HG02981 (cell line): ENCODE data around the gene KLC4.

Source experiments
- ATAC-seq: cut with Tn5 transposase; IDR thresholded peaks from one replicate; pipeline ENCODE4 v1.9.1; 2021; ENCODE audit warnings: mild to moderate bottlenecking, moderate library complexity; ENCODE audit not compliant: unreplicated experiment

KLC4 gene

GRCh38 chr6:43059168-43060033, at the start of gene KLC4, which contains the start of gene MRPL2:
Gene KLC4, plus strand, starts transcription at chr6:43059631. Its CDS starts 1,705 bp downstream, at chr6:43061336.
Gene MRPL2, minus strand, starts transcription at chr6:43059434. Its CDS starts 53 bp downstream, at chr6:43059381.
- peak; percentile 88 for ATAC-seq

GRCh38 chr6:43011207-43011606, 48.2 kb upstream of the KLC4 start:
- no peak for ATAC-seq

GRCh38 chr6:43012364-43012763, 47.1 kb upstream of the KLC4 start:
- ATAC-seq = no peak

DNA sequence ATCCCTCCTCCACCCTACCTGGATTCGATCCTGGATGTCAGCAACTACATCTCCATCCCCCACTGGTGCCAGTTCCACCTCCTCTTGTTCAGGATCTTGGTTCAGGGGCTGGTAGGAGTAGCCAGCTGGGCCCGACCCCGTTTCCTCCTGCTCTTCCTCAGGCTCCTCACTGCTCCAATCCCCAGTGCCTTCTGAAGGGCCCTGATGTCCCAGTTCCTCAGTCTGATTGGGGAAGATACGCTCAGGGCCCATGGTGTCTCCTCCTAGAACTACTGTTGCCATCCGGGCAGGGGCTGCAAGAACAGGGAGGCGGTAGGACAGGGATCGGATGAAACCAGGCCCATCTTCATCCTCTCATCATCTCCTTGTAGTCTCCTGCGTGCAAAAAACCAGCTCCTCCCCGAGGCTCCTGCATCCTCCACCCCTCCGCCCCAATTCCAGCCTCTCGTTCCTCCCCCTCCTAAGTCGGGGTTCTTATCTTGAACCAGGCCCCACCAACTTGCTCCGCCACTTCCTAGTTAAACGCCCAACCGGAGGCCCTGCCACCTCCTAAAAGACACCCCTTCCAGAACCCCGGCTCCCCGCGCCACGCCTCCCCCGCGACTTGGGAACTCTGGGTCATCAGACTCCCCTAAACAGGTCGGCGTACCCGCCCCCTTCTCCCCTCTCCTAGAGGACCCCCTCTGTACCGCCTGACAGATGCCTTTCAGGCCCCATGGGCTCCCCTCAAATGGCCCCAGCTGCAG, 46.2 kb upstream of the KLC4 start:
- no peak for ATAC-seq

GRCh38 chr6:43013843-43014433, 45.5 kb upstream of the KLC4 start, which contains the start of the genes KLHDC3 and MEA1:
Gene KLHDC3, plus strand, starts transcription at chr6:43014249. Its CDS starts 2,944 bp downstream, at chr6:43017193.
Gene MEA1, minus strand, starts transcription at chr6:43013946. Its CDS starts 133 bp downstream, at chr6:43013813.
- peak; percentile 93 for ATAC-seq

DNA sequence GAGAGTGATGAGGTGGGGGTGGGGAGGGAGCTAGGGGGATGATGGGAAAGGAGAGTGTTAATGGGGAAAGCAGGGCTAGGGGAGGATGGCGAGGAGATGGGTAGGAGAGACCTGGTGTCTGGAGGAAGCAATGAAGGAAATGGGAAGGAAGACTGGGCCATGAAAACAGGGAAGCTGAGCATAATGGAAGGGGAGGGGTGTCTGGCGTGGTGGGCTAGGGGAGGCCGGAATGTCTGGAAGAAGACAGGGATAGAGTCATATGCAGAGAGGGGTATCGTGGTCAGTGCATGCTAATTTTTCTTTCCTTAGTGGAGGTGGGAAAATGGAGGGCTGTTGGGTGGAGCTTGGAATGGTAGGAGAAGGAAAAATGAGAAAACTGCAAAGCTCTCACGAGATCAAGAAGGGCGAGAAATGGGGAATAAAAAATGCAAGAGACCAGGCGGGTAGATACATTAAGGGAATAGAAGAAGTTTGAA, 45.0 kb upstream of the KLC4 start:
- ATAC-seq = no peak

DNA sequence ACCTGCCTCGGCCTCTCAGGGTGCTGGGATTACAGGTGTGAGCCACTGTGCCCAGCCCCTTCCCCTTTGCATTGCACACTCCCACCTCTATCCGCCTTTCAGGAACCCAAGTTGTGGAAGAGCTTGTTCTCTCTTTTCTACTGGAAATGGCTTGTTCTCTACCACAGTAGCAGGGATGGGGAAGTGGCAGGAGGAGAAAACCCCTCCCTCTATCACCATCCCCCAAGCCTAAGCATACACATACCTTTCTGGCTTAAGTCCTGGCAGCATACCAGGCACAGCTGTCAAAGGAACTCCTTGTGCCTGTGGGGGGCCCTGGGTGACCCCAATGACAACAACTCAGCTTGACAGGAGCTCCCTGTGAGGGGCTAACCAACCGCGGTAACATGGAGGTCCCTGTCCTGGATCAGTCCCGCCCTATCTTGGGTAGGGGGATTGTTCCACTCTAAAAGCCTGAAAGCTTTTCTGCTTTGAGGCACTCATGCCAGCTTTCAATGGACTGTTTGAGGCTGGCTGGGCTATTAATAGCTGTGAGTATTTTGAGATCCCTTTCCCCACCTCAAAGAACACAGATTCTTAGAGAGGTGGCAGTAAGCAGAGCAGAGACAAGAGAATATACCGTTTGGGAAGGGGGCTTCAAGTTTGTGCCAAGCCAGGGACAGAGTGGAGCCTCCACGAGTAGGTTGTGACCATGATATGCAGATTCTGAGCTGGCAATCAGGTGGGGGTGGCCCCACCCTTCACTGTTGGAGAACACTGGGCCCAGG, 43.1 kb upstream of the KLC4 start:
- ATAC-seq = no peak

- no peak for ATAC-seq
Observed at GRCh38 chr6:43016943-43017334, 42.5 kb upstream of the KLC4 start.

DNA sequence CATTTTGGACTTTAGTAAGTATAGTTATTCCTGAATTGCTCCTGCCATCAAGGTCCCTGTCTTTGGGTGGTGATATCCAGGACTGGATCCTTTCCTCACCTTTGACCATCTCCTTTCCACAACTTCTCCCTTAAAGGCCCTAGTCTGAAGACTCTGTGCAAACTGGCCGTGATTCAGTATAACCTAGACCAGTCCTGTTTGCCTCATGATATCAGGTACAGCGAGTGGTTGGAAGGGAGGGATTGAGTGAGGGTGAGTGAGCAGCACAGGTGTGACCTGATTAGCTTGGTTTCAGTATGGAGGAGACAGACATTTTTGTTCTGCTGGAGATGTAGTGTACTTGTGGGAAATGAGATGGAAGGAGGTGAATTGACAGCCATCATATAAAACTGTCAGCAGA, 40.3 kb upstream of the KLC4 start:
- no peak for ATAC-seq

GRCh38 chr6:43020052-43020705, 39.3 kb upstream of the KLC4 start:
- no peak for ATAC-seq

DNA sequence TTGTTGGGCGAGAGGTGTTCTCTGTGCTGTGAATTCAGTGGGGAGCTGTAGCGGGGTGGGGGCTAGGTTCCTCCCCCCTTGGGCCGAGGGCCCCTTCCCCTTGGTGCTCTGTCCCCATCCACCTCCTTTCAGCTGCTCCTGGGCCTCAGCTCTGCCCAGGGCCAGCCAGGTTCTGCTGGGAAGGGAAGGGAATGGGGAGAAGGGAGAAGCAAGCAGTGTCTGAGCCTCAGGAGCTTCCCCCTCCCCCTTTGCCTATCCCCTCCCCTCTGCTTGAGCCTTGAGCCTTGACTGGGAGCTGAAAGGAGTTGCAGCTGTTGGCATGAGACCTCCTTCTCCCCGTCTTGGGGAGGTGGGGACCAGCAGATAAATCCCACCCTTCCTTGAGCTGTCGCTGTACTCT, 38.6 kb upstream of the KLC4 start:
- no peak for ATAC-seq

GRCh38 chr6:43021270-43022047, 38.0 kb upstream of the KLC4 start, which contains the start of gene RRP36:
Gene RRP36, plus strand, starts transcription at chr6:43021623. Its CDS starts 32 bp downstream, at chr6:43021655.
- ATAC-seq = peak; percentile 79

DNA sequence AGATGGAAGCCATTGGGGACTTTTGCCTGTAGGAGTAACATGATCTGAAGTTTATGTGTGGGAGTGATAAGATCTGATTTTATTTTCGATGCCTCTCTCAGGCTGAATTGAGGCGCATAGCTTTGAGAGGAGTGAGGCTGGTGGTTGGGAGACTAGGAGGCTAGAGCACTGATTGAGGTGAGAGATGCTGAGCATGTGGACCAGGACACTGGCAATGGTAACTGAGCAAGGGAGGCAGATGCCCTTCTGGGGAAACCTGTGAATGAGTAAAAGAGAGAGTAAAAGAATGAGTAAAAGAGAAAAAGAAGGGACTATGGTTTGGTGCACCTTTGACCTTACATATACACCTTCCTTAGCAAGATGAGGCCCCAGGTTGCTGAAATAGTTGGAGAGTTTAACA, 35.0 kb upstream of the KLC4 start:
- no peak for ATAC-seq

GRCh38 chr6:43026365-43026764, 33.1 kb upstream of the KLC4 start:
- ATAC-seq = no peak

- no peak for ATAC-seq
Observed at GRCh38 chr6:43029120-43029519, 30.3 kb upstream of the KLC4 start.

GRCh38 chr6:43032326-43032725, 27.1 kb upstream of the KLC4 start:
- ATAC-seq = no peak

DNA sequence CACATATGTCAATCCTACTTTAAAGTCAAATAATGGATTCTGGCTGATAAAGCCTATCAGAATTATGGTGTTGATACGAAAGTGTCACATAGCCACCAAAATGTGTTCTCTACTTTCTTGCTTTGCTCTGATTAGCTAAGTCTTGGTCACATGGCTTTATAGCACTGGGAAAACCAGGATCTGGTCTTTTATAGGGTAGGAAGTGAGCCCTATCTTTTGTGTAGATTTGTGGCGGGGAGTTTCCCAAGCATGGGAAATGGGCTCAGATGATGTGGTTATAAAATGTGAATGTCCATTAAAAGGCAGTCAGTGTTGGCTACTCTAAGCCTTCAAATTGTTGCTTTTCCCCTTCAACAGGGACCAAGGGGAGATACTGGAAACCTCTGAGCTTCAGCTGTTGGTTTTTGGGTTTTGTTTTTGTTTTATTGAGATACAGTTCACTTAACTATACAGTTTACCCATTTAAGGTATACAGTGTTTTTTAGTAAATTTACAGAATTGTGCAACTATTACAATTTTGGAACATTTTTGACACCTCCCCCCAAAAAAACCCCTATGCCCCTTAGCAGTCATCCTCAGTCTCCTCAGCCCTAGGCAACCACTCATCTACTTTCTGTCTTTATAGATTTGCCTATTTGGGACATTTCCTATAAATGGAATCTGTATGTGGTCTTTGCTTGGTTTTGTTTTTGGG, 25.8 kb upstream of the KLC4 start:
- no peak for ATAC-seq

GRCh38 chr6:43034190-43034525, 25.3 kb upstream of the KLC4 start:
- ATAC-seq = no peak
